Spleen (tissue), 11 donors: ENCODE results near the gene RAB35. TPM values are rescaled to one million over a fixed set of nuclear protein-coding genes. Genes with fewer than 3 reads are reported as not detected.

Experiments used
- DNase-seq: peaks from one replicate; pipeline ENCODE4 v3.0.0-alpha.2; 2020
- H3K27ac ChIP-seq, 8 donors: fragments of 200-600 bp; sonication (generic) in 7 of 8; 1 replicate in 4 of 8; 2 replicates in 4 of 8; pipeline versions ENCODE4 v1.5.0 to v1.8.0; 2016 to 2021; ENCODE audit warnings: inconsistent platforms in 4 of 8, mild to moderate bottlenecking in 4 of 8, moderate library complexity in 1 of 8
- H3K27me3 ChIP-seq, 7 donors: fragments of 200-600 bp; sonication (generic) in 6 of 7; replicated peaks in 1 of 7; 1 replicate in 4 of 7; 2 replicates in 3 of 7; pipeline versions ENCODE4 v1.5.0 to v1.8.0; 2016 to 2021; ENCODE audit warnings: inconsistent platforms in 3 of 7, mild to moderate bottlenecking in 1 of 7
- H3K36me3 ChIP-seq, 6 donors: fragments of 200-600 bp; sonication (generic) in 5 of 6; 1 replicate in 4 of 6; 2 replicates in 2 of 6; pipeline versions ENCODE4 v1.5.0 to v1.8.0; 2016 to 2021; ENCODE audit warnings: inconsistent platforms in 2 of 6
- H3K4me1 ChIP-seq, 6 donors: fragments of 200-600 bp; sonication (generic) in 5 of 6; 1 replicate in 3 of 6; 2 replicates in 3 of 6; pipeline versions ENCODE4 v1.5.0 to v1.8.0; 2016 to 2021; ENCODE audit warnings: inconsistent platforms in 3 of 6
- H3K4me3 ChIP-seq, 8 donors: fragments of 200-600 bp; sonication (generic) in 7 of 8; 1 replicate in 4 of 8; 2 replicates in 4 of 8; pipeline versions ENCODE4 v1.5.0 to v1.8.0; 2016 to 2021; ENCODE audit warnings: inconsistent platforms in 4 of 8, mild to moderate bottlenecking in 4 of 8, moderate library complexity in 2 of 8
- H3K9me3 ChIP-seq, 8 donors: fragments of 200-600 bp; sonication (generic) in 7 of 8; 1 replicate in 4 of 8; 2 replicates in 4 of 8; pipeline versions ENCODE4 v1.5.0 to v1.8.0; 2016 to 2021; ENCODE audit warnings: inconsistent platforms in 4 of 8
- CTCF ChIP-seq, 11 experiments: fragments of 200-600 bp in 7 of 11; fragments of 450-650 bp in 4 of 11; sonication (generic) in 4 of 11; IDR thresholded peaks in 8 of 11; conservative IDR thresholded peaks in 3 of 11; 1 replicate in 7 of 11; 2 replicates in 4 of 11; pipeline versions ENCODE4 v1.4.0 to v1.8.0; 2016 to 2021; ENCODE audit warnings: antibody characterized with exemption in 11 of 11, inconsistent platforms in 4 of 11, mild to moderate bottlenecking in 1 of 11
- POLR2A ChIP-seq, 3 donors: fragments of 450-650 bp; IDR thresholded peaks; one replicate each; pipeline ENCODE4 v1.5.1; 2017; ENCODE audit warnings: antibody characterized with exemption in 3 of 3, mild to moderate bottlenecking in 1 of 3
- POLR2AphosphoS5 ChIP-seq, 3 donors: sonication (generic); formaldehyde crosslinking; IDR thresholded peaks; one replicate each; pipeline ENCODE4 v1.5.1; 2017; ENCODE audit warnings: antibody characterized with exemption in 3 of 3
- WGBS, 5 donors: extraction: QIAGEN DNeasy Blood & Tissue Kit in 3 of 5; methylation state at CpG; one replicate each; pipeline versions ENCODE4 v1.1.5 to v1.1.7; 2013 to 2018; 5-methylcytosine and 5-hydroxymethylcytosine counted together
- intact Hi-C: fragments of 100-400 bp; cut with DNase I; formaldehyde crosslinking; loops from one replicate; pipeline ENCODE4 v1.15.0; 2023; ENCODE audit warnings: low total_unique reads
- polyA plus RNA-seq, 3 donors: library from polyadenylated mRNA; stranded (reverse); fragments of 200-250 nt; gene quantifications; one replicate each; pipeline ENCODE4 v1.2.1, GENCODE V29; 2013
- total RNA-seq, 7 donors: library from RNA; depleted of rRNA in 3 of 7; stranded (reverse); fragments of >200 nt in 3 of 7; fragmentation: NEBNext Ultra II Directional in 4 of 7; extraction: Animal tissue kit (Norgen Biotek cat#: 25700) in 4 of 7; gene quantifications; one replicate each; pipeline versions ENCODE4 v1.1.0 to v1.2.1, GENCODE V29; 2016 to 2021
- donor health status: healthy with polysubstance abuse.
- donor health status: DM: no; HTN: no; CAD: no; lungs with moderate emphysema.
- donor health status: DM: no; HTN: no; CAD: no.
- donor health status: Bipolar disorder and iron deficiency.
- donor health status: healthy.
- donor health status: DM: no; HTN: no; CAD: no.
- donor health status: DM: yes; HTN: yes; CAD: no.

RAB35 gene
- total and polyA plus RNA-seq, 10 donors: 14.8 to 69.8 (median 40.1) TPM

- Histone ChIP-seq H3K36me3 (peaks cover 0 to 18% (median 0%) of the 10 kb centered on the region in 6 donors), H3K27ac (no peak overlapping the region), H3K27me3 (no peaks in the 10 kb centered on the region), H3K4me1 (peaks cover 0 to 11% (median 0%) of the 10 kb centered on the region in 6 donors), H3K9me3 (no peaks in the 10 kb centered on the region), H3K4me3 (no peak overlapping the region)
- peak; percentile 25 for DNase-seq
- TF ChIP-seq POLR2AphosphoS5 (IDR thresholded peaks at IDR 0.05): no peak
- no peak for TF ChIP-seq CTCF (IDR thresholded peaks at IDR 0.05 in 8 of 11, conservative IDR thresholded peaks at IDR 0.05 in 3 of 11)
- no peak for TF ChIP-seq POLR2A (IDR thresholded peaks at IDR 0.05)
- intact Hi-C loops: no loop called here
- 70 to 75% (median 72%) methylated on average over 7 of the region's 7 CpGs for WGBS, 5 donors
Measured at GRCh38 chr12:120075034-120075616, 41.4 kb downstream of the RAB35 start.

GRCh38 chr12:120072472-120073249, 43.9 kb downstream of the RAB35 start:
- H3K4me1 ChIP-seq: peaks cover 0 to 11% (median 0%) of the 10 kb centered on the region in 6 donors
- WGBS, 5 donors: 89 to 95% (median 93%) methylated on average over 18 of the region's 18 CpGs
- intact Hi-C loops: no loop called here
- no peak overlapping the region for H3K27ac ChIP-seq
- H3K36me3 ChIP-seq: peaks cover 0 to 22% (median 0%) of the 10 kb centered on the region in 6 donors
- H3K27me3 ChIP-seq: no peaks in the 10 kb centered on the region
- peak; percentile 31 for DNase-seq
- no peak overlapping the region for H3K4me3 ChIP-seq
- no peaks in the 10 kb centered on the region for H3K9me3 ChIP-seq
- TF ChIP-seq POLR2A (IDR thresholded peaks at IDR 0.05) (no peak), POLR2AphosphoS5 (IDR thresholded peaks at IDR 0.05) (no peak), CTCF (IDR thresholded peaks at IDR 0.05 in 8 of 11, conservative IDR thresholded peaks at IDR 0.05 in 3 of 11) (no peak)

GRCh38 chr12:120071493-120072020, 45.0 kb downstream of the RAB35 start:
- H3K27ac ChIP-seq: no peak overlapping the region
- peaks cover 0 to 22% (median 0%) of the 10 kb centered on the region in 6 donors for H3K36me3 ChIP-seq
- no peaks in the 10 kb centered on the region for H3K9me3 ChIP-seq
- TF ChIP-seq POLR2AphosphoS5 (IDR thresholded peaks at IDR 0.05) (no peak), CTCF (IDR thresholded peaks at IDR 0.05 in 8 of 11, conservative IDR thresholded peaks at IDR 0.05 in 3 of 11) (no peak), POLR2A (IDR thresholded peaks at IDR 0.05) (no peak)
- H3K4me3 ChIP-seq: no peak overlapping the region
- peak; percentile 55 for DNase-seq
- peaks cover 0 to 11% (median 0%) of the 10 kb centered on the region in 6 donors for H3K4me1 ChIP-seq
- WGBS, 5 donors: 89 to 94% (median 91%) methylated on average over 3 to 6 of the region's 6 CpGs
- H3K27me3 ChIP-seq: no peaks in the 10 kb centered on the region
- intact Hi-C loops: no loop called here

GRCh38 chr12:120069278-120069677, 47.3 kb downstream of the RAB35 start:
- intact Hi-C loops: no loop called here
- Histone ChIP-seq H3K27ac (no peak overlapping the region), H3K4me1 (no peaks in the 10 kb centered on the region), H3K4me3 (no peak overlapping the region), H3K27me3 (no peaks in the 10 kb centered on the region), H3K9me3 (no peaks in the 10 kb centered on the region), H3K36me3 (peaks cover 0 to 34% (median 0%) of the 10 kb centered on the region in 6 donors)
- WGBS, 5 donors: 84 to 90% (median 88%) methylated on average over 5 of the region's 5 CpGs
- TF ChIP-seq POLR2A (IDR thresholded peaks at IDR 0.05): no peak
- TF ChIP-seq POLR2AphosphoS5 (IDR thresholded peaks at IDR 0.05): no peak
- no peak for TF ChIP-seq CTCF (IDR thresholded peaks at IDR 0.05 in 8 of 11, conservative IDR thresholded peaks at IDR 0.05 in 3 of 11)
- no peak for DNase-seq
